ENCODE data around the gene ESYT3. TPM values are rescaled to one million over a fixed set of nuclear protein-coding genes. Genes with fewer than 3 reads are reported as not detected.
"Not testable (repeated sequence)": the region's sequence is repeated elsewhere in the genome, so short reads cannot be mapped to it uniquely, and the experiment has no call there.

The ESYT3 gene
- total RNA-seq, 1 experiment from 2014 or later, result 0.17 TPM

DNA sequence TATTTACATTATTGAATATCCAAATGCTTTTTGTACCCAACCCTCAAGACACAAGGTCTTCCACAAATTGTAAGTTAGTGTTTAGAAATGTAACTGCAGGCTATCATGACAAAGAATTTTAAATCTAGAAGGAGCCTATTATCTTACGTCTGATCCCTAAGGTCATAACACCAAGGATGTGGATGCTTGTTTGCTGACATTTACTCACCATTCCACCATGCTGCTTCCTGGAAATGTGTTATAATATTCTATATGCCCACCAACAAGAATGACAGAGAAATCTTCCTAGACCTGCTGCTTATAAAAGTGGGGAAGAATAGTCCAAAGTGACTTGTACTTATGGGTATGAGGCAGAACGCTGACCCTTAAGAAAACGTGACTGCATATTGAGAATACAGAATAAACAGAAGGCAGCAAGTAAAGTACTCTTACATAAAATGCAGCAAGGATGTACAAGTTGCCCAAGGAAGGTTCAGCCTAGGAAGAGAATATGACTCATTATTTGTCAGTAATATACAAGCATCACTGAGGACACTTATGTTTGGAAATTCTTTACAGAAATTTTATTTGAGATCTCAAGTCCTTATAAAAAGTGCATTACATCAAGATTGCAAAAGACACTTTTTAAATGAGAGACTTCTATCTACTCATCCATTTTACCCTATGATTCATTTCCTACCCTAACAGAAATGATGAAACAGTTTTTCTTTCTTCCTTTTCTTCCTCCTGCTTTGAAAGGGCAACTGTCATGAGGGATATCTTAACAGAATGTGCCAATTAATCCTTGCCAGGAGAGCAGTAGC, 59.6 kb downstream of the ESYT3 start:
- DNase-seq (ENCODE audit: low spot score), result no peak

GRCh38 chr3:138494607-138494929, 60.2 kb downstream of the ESYT3 start:
- DNase-seq (ENCODE audit: low spot score), result no peak

- not testable (repeated sequence) for DNase-seq (ENCODE audit: low spot score)
Measured at GRCh38 chr3:138495638-138496037, 61.2 kb downstream of the ESYT3 start.

GRCh38 chr3:138496436-138496835, 62.0 kb downstream of the ESYT3 start:
- DNase-seq (ENCODE audit: low spot score), result no peak

DNA sequence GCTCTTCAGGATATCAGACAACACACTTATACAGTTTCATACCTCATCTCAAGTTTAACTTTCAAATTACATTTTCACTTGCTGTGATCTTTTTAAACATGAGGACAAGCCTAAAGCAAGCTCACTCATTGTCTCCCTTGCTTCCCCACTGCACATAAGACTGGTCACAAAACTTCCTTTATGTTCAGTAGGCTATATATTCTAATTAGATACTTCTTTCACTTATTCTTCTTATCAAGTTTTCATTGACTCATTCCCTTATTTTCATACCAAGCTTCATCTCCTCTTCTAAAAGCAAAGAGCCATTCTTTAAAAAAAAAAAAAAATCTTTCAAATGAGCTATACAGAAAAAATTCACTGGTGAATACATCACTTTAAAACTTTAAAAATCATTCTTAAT, 62.6 kb downstream of the ESYT3 start:
- no peak for DNase-seq (ENCODE audit: low spot score)

- DNase-seq (ENCODE audit: low spot score), result no peak
Measured at GRCh38 chr3:138497851-138498250, 63.4 kb downstream of the ESYT3 start.

GRCh38 chr3:138498991-138499390, 64.6 kb downstream of the ESYT3 start:
- DNase-seq (ENCODE audit: low spot score), result no peak

DNA sequence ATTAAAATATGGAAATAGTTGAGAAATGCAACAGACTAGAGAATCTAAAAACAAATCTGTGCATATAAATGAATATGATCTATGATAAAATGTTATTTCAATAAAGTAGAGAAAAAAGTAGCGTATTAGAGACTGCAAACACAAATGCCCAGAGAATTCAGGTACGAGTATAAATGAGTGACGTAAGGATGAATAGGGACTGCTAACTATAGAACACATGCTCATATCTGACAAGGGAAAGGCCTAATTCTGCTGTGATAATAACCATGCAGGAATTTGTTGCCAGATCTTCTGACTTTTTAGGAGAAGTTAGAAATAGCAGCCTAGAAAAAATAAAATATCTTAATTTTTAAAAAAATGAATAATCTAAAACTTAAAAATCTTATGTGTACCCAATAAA, 73.1 kb downstream of the ESYT3 start:
- no peak for DNase-seq (ENCODE audit: low spot score)

- no peak for DNase-seq (ENCODE audit: low spot score)
Measured at GRCh38 chr3:138509586-138509985, 75.2 kb downstream of the ESYT3 start.

DNA sequence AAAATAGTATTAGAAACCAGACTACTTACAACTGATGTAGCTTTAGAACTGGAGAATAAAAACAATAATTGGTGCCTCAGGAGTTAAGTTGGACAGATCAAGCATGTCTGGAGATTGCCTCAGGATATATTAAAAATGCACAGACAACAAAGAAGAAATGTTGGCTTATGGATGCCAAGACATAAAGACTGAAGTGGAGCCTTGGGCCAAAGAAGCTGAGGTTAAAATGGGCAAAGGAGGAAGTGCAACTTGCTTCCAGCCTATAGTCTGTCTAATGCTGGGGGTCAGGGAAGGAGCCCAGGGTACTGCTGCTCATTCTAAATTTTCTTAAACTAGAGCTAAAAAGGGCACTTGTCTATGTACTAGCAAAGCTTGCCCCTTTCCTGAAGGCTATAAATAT, 77.5 kb downstream of the ESYT3 start:
- DNase-seq (ENCODE audit: low spot score), result no peak

- no peak for DNase-seq (ENCODE audit: low spot score)
Measured at GRCh38 chr3:138513090-138513843, 78.9 kb downstream of the ESYT3 start.

- not testable (repeated sequence) for DNase-seq (ENCODE audit: low spot score)
Measured at GRCh38 chr3:138521445-138521844, 87.0 kb downstream of the ESYT3 start.

Other genes starting within 250 kb of the ESYT3 start
- 40.0 and 81.3 TPM in 2 replicates for gene ARMC8, start 247.3 kb upstream of the ESYT3 start, total RNA-seq (2014; rRNA removed; shearing (Covaris generic))
- not detected in 2 replicates for gene NME9, start 104.8 kb upstream of the ESYT3 start, total RNA-seq (2014; rRNA removed; shearing (Covaris generic))
- gene MRAS, start 86.0 kb upstream of the ESYT3 start, total RNA-seq (2014; rRNA removed; shearing (Covaris generic)), result 8.3 and 9.4 TPM in 2 replicates
- 26.5 and 35.7 TPM in 2 replicates for gene CEP70, start 159.6 kb downstream of the ESYT3 start, total RNA-seq (2014; rRNA removed; shearing (Covaris generic))
- gene FAIM, start 174.2 kb downstream of the ESYT3 start, total RNA-seq (2014; rRNA removed; shearing (Covaris generic)), result 14.1 and 19.7 TPM in 2 replicates

Data from H4 (cell line).